HAP-1 (cell line): ENCODE data around the gene SNTG2.
"Not testable (repeated sequence)": the region's sequence is repeated elsewhere in the genome, so short reads cannot be mapped to it uniquely, and the experiment has no call there.

Experiments used
- DNase-seq, 2 experiments: peaks; one replicate each; pipeline ENCODE4 v3.0.0-alpha.2; 2016 to 2020; ENCODE audit warnings: low spot score in 2 of 2
- H3K27me3 ChIP-seq: fragments of 250-450 bp; sonication (Bioruptor Pico); 2 replicates; pipeline ENCODE4 v1.5.1; 2020; ENCODE audit warnings: low read depth, mild to moderate bottlenecking, moderate library complexity
- H3K36me3 ChIP-seq: fragments of 250-450 bp; sonication (Bioruptor Pico); replicated peaks from 2 replicates; pipeline ENCODE4 v1.5.1; 2020; ENCODE audit warnings: mild to moderate bottlenecking
- H3K4me1 ChIP-seq: fragments of 250-450 bp; sonication (Bioruptor Pico); 2 replicates; pipeline ENCODE4 v1.5.1; 2020; ENCODE audit warnings: mild to moderate bottlenecking
- H3K4me3 ChIP-seq: fragments of 250-450 bp; sonication (Bioruptor Pico); 2 replicates; pipeline ENCODE4 v1.5.1; 2020; ENCODE audit warnings: mild to moderate bottlenecking, moderate library complexity
- H3K9me3 ChIP-seq: fragments of 250-450 bp; sonication (Bioruptor Pico); 2 replicates; pipeline ENCODE4 v1.5.1; 2020; ENCODE audit warnings: mild to moderate bottlenecking, moderate library complexity
- in situ Hi-C: fragments of 300-500 bp; cut with MboI; formaldehyde crosslinking; loops from 3 replicates; pipeline ENCODE4 v1.14.3; 2020; ENCODE audit warnings: low sequenced_read_pairs, inconsistent platforms, mixed read lengths

SNTG2 gene

DNA sequence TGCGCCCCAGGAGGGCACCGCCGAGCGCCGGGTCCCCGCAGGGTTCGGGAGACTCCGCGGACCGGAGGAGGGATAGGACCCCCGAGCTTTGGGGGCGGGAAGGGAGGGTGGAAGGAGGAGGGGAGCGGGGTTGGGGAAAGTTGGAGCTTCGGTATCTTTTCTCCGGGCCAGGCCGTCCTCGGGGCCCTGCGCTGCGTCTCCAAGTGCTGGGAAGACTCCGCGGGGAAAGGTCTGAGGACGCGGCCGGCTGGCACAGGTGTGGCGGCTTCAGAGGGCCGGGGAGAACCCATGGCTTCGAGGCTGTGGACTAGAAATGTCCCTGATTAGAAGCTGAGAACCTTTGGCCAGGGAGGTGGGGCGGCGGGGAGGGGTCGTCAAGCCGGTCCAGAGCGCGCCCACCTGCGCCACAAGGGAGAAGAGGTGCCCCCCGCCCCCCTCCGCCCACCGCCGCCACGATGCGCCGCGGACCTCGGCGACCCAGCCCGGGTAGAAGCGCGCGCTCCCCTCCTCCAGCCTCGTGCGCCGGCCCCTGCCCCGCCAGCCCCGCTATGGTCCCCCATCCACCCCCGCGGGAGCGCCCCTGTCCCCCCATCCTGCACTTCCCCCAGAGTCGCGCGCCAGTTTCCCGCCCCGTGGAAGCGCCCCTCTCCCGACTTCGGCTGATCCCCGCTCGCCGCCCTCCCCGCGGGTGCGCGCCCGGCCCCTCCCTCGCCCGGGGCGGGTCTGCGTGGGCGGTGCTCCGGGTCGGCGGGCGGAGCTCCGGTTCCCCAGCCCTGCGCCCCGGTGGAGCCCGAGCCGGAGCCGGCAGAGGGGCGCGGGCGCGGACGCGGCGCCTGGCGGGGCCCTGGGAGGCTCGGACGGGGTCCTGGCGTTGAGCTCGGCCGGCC, at the start of gene SNTG2:
Gene SNTG2 (plus strand): TSS at position 770 of the 887 bp plus-strand sequence. CDS start 148 bp downstream, outside the sequence.
- DNase-seq: peak; percentile 28 to 80
- Histone ChIP-seq H3K27me3 (no peaks in the 10 kb centered on the region), H3K4me3 (peak within 1 kb of the TSS; percentile 47), H3K36me3 (no peaks in the 10 kb centered on the region), H3K9me3 (no peaks in the 10 kb centered on the region), H3K4me1 (peaks cover 31% of the 10 kb centered on the region)
- in situ Hi-C loops: no loop called here

DNA sequence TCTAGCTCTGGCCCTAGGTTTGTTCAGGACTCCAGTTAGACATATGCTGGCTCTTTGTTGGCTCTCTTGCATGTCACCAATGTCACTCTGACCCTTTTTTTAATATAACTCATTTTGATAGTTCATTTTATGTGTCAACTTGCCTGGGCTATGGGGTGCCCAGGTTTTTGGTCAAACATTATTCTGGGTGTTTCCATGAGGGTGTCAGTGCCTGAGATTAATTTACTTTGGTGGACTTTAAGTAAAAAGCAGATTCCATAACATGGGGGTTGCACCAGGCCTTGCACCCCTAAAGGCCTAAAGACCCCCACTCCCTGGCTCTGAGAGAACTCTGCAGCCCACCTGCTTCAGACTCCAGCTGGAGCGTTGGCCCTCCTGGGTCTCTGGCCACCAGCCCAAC, 48.1 kb upstream of the SNTG2 start:
- peaks cover 7% of the 10 kb centered on the region for H3K27me3 ChIP-seq
- H3K9me3 ChIP-seq: no peaks in the 10 kb centered on the region
- H3K4me1 ChIP-seq: no peaks in the 10 kb centered on the region
- no peak for DNase-seq
- in situ Hi-C loops: no loop called here
- H3K4me3 ChIP-seq: no peak overlapping the region
- no peaks in the 10 kb centered on the region for H3K36me3 ChIP-seq

DNA sequence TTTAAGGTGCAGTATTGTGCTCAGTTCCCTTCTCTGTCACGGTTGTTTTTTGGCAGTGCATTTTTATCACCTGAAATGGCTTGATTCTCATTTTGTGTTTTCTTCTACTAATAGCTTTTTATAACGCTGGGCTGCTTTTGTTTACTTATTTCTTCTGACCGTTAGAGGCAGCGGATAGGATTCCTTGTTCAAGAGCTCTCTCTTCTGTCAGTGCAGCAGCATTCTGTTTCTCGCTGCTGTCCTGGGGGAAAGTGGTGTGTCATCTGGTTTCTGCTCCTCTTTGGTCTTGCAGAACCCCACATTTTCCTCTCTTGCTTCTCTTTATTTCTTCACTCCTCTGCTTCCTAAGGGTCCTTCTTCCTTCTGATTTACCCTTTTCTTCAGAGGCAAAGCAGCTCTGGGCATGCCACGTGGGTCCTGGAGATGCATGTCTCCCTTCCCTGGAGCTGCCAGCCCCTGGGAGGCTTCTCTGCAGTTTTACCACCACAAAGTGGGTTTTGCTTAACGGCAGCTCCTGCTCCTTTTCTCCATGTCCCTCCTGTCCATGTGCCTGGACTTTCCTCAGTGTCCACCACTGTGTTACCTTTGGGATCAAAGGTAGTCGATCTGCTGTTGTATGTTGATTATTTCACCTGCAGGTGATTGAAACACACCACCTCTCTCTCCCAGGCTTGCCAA, 47.3 kb upstream of the SNTG2 start:
- Histone ChIP-seq H3K9me3 (no peaks in the 10 kb centered on the region), H3K4me1 (no peaks in the 10 kb centered on the region), H3K4me3 (no peak overlapping the region), H3K36me3 (no peaks in the 10 kb centered on the region), H3K27me3 (peaks cover 10% of the 10 kb centered on the region)
- in situ Hi-C loops: no loop called here
- no peak for DNase-seq

DNA sequence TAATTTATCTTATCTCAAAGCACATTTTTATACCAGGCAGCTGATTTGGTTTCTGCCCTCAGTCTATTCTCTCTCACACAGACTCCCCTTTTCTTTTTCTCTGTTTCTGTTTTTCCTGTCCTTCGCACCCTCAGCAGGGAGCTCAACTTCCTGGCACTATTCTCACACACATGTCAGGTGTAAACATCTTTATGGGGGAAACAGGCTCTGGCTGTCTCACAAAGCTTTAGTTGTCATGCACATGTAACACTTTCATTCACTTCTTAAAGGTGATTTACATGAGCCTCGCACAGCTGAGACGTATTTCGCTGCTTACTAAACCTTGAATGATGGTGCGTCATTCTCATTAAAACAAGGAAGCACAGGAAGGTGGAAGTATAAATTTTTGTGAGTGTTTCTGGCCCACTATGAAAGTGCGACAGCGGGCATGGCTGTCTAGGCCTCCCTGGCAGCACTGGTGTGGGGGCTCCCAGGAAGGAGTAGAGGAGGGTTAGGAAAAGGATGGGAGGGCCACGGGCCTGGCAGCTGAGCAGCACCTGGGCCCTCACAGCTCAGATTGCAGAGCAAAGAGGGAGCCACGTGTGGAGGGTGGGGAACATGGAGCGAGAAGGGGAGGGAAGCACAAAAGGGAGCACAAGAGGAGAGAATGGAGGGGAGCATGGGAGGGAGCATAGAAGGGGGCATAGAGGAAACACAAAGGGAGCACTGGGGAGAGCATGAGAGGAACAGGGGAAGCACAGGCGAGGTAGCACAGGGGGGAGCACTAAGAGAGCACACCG, 46.2 kb upstream of the SNTG2 start:
- no peaks in the 10 kb centered on the region for H3K9me3 ChIP-seq
- in situ Hi-C loops: no loop called here
- DNase-seq: no peak
- H3K27me3 ChIP-seq: peaks cover 10% of the 10 kb centered on the region
- no peak overlapping the region for H3K4me3 ChIP-seq
- H3K36me3 ChIP-seq: no peaks in the 10 kb centered on the region
- no peaks in the 10 kb centered on the region for H3K4me1 ChIP-seq

DNA sequence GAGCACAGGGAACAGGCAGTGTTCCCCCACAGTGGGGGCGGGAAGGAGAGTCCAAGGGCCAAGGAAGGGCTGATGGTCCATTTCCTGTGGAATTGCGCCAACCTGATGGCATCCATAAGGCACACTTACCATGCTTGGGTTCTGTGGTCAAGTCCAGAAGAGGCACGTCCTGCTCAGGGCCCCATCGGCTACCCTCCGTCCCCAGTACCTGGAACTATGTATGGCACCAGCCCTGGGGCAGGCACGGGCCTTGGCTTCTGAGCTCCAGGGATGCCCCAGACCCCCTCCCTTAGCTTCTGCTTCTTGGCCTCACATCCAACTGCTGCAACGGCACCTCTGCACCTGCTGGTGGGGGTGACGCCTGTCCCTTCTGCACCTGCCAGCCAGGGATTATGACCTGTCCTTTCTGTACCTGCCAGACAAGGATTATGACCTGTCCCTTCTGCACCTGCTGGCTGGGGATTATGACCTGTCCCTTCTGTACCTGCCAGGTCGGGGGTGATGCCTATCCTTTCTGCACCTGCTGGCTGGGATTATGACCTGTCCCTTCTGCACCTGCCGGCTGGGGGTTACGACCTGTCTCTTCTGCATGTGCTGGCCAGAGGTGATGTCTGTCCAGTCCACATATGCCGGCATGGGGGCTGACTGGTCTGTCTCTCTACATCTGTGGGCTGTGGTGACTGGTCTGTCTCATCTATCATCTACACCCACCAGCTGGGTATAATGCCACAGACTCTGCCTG, 45.4 kb upstream of the SNTG2 start:
- Histone ChIP-seq H3K4me3 (no peak overlapping the region), H3K9me3 (no peaks in the 10 kb centered on the region), H3K36me3 (no peaks in the 10 kb centered on the region), H3K27me3 (peaks cover 10% of the 10 kb centered on the region), H3K4me1 (no peaks in the 10 kb centered on the region)
- DNase-seq: no peak
- in situ Hi-C loops: no loop called here

DNA sequence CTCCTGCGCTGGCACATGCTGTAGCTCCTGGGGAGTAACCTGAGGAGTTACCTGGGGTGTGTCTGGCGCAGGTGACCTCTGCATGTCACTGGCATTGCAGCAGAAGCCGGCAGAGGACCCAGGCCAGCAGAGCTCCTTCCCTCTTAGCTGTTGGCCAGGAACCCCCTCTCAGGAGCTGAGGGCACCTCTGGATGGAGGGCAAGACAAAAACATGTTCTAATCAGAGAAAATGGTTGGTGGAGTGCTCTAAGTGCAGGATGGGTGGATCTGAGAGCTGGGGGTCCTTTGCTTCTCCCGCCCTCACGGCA, 44.9 kb upstream of the SNTG2 start:
- no peaks in the 10 kb centered on the region for H3K9me3 ChIP-seq
- no peaks in the 10 kb centered on the region for H3K4me1 ChIP-seq
- in situ Hi-C loops: no loop called here
- no peak for DNase-seq
- no peak overlapping the region for H3K4me3 ChIP-seq
- peaks cover 10% of the 10 kb centered on the region for H3K27me3 ChIP-seq
- no peaks in the 10 kb centered on the region for H3K36me3 ChIP-seq

DNA sequence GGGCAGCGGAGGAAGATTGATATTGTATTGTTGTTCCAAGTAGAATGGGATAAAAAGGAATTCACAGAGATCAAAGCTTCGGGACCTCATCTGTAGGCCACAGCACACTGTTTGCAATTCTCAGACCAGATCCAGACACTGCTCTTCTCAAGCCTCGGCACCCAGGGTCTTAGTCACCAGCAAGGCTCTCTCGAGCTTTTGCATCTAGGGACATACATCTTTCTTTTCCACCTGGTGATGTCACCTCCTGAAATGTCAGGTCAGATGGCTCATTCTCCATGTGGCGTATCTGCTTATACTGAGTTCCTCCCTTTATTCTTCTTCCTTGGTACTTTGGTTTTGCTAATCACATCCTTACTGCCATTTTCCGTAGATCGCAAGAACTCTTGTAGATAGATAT, 42.9 kb upstream of the SNTG2 start:
- in situ Hi-C loops: no loop called here
- no peaks in the 10 kb centered on the region for H3K36me3 ChIP-seq
- no peak for DNase-seq
- H3K9me3 ChIP-seq: no peaks in the 10 kb centered on the region
- peaks cover 10% of the 10 kb centered on the region for H3K27me3 ChIP-seq
- no peaks in the 10 kb centered on the region for H3K4me1 ChIP-seq
- H3K4me3 ChIP-seq: no peak overlapping the region

DNA sequence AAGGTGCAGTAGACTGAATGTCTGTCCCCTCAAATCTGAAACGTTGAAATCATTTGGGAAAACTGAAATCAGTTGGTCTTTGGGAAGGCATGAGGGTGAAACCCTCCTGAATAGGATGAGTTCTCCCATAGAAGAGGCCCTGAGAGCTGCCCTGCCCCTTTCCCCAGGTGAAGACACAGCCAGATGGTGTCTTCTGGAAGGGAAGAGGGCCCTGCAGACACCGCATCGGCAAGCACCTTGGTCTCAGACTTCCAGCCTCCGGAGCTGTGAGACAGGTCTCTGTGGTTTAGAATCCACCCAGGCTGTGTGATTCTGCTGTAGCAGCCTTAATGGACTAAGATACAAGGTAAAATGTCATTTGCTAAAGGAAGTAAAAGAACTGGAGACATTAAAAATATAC, 42.1 kb upstream of the SNTG2 start:
- in situ Hi-C loops: no loop called here
- Histone ChIP-seq H3K4me3 (no peak overlapping the region), H3K4me1 (no peaks in the 10 kb centered on the region), H3K9me3 (no peaks in the 10 kb centered on the region), H3K36me3 (no peaks in the 10 kb centered on the region), H3K27me3 (peaks cover 10% of the 10 kb centered on the region)
- no peak for DNase-seq

DNA sequence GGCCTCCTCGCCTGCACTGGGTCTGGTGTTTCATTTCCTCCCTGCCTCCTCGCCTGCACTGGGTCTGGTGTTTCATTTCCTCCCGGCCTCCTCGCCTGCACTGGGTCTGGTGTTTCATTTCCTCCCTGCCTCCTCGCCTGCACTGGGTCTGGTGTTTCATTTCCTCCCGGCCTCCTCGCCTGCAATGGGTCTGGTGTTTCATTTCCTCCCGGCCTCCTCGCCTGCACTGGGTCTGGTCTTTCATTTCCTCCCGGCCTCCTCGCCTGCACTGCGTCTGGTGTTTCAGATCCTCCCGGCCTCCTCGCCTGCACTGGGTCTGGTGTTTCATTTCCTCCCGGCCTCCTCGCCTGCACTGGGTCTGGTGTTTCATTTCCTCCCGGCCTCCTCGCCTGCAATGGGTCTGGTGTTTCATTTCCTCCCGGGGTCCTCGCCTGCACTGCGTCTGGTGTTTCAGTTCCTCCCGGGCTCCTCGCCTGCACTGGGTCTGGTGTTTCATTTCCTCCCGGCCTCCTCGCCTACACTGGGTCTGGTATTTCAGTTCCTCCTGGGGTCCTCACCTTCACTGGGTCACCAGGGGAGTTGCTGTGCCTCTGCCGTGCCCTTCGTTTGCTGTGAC, 40.8 kb upstream of the SNTG2 start:
- peaks cover 10% of the 10 kb centered on the region for H3K27me3 ChIP-seq
- in situ Hi-C loops, H3K4me3 ChIP-seq: not testable (repeated sequence)

DNA sequence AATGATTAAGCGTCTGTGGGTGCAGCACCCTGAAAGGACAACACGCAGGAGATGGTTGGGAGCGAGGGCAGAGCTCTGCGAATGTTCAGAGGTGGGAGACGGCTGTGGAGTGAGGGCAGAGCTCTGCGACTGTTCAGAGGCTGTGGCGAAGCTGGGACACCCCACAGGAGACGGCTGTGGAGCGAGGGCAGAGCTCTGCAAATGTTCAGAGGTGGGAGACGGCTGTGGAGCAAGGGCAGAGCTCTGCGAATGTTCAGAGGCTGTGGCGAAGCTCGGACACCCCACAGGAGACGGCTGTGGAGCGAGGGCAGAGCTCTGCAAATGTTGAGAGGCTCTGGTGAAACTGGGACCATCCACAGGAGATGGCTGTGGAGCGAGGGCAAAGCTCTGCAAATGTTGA, 40.0 kb upstream of the SNTG2 start:
- Histone ChIP-seq H3K36me3 (no peaks in the 10 kb centered on the region), H3K9me3 (no peaks in the 10 kb centered on the region), H3K27me3 (peaks cover 10% of the 10 kb centered on the region), H3K4me1 (no peaks in the 10 kb centered on the region), H3K4me3 (no peak overlapping the region)
- DNase-seq: no peak
- in situ Hi-C loops: no loop called here

More for the DNA sequence above, 40.8 kb upstream of the SNTG2 start:
- not testable (repeated sequence) for H3K36me3 ChIP-seq, H3K9me3 ChIP-seq, H3K4me1 ChIP-seq, DNase-seq

DNA sequence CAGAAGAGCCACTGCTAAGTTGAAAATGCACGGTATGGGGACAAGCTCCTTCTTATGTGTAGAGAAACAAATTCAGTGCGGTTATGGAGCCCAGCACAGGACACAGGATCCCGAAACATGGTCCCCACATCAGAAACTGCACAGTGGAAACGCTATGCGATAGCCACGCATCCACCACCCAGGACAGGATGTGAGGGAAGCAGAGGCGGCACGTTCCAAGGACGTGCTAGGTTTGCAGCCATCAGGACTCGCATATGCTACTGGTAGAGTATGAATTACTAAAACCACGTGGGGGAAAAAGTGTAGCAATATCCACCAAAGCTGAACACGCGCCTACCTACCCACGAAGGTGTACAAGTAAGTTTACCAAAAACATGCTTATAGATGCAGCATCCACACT, 34.7 kb upstream of the SNTG2 start:
- H3K36me3 ChIP-seq: no peaks in the 10 kb centered on the region
- H3K27me3 ChIP-seq: no peaks in the 10 kb centered on the region
- in situ Hi-C loops: no loop called here
- H3K4me1 ChIP-seq: peaks cover 5% of the 10 kb centered on the region; the same call in 1 of the 2 replicates
- DNase-seq: no peak
- H3K9me3 ChIP-seq: no peaks in the 10 kb centered on the region; the same call in 1 of the 2 replicates
- no peak overlapping the region for H3K4me3 ChIP-seq

DNA sequence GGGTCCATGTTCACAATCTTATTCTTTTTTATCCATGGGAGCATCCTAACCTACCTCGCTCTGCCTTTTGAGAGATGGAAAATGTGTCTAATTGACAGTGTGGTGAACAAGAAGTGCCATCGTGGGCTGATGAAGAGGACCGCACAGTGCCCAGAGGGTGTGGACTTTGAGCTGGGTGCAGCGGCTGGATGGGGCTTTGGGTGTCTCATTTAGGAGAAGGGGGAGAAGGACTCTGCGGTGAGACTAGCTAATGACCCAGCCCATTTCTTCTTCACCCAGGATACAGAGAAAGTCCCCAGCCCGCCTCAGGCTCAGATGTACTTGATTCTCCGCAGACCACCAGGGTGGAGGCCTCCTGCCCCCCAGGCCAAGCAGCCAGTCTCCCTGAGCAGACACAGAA, 33.7 kb upstream of the SNTG2 start:
- Histone ChIP-seq H3K4me3 (no peak overlapping the region), H3K36me3 (no peaks in the 10 kb centered on the region), H3K27me3 (no peaks in the 10 kb centered on the region), H3K4me1 (peaks cover 5% of the 10 kb centered on the region; the same call in 1 of the 2 replicates), H3K9me3 (no peaks in the 10 kb centered on the region; the same call in 1 of the 2 replicates)
- in situ Hi-C loops: no loop called here
- DNase-seq: no peak

DNA sequence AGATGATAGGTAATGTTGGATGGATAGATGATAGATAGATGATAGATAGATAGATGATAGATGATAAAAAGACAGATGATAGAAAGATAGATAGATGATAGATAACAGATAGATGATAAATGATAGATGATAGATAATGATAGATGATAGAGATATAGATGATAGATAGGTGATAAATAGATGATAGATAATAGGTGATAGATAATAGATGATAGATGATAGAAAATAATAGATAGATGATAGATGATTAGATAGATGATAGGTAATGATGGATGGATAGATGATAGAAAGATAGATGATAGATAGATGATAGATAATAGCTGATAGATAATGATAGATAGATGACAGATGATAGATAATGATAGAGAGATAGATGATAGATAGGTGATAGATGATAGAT, 31.0 kb upstream of the SNTG2 start:
- no peaks in the 10 kb centered on the region for H3K27me3 ChIP-seq
- in situ Hi-C loops: no loop called here
- peaks cover 13% of the 10 kb centered on the region for H3K4me1 ChIP-seq
- H3K36me3 ChIP-seq: no peaks in the 10 kb centered on the region
- no peak overlapping the region for H3K4me3 ChIP-seq
- no peaks in the 10 kb centered on the region; the same call in 1 of the 2 replicates for H3K9me3 ChIP-seq
- no peak for DNase-seq
